SKM-1 (cell line): ENCODE data around the gene FNDC7.
"Not testable (repeated sequence)": the region's sequence is repeated elsewhere in the genome, so short reads cannot be mapped to it uniquely, and the experiment has no call there.

Experiments
- DNase-seq: peaks from one replicate; lab custom pipeline; 2025; ENCODE audit not compliant: unreplicated experiment; lab: John Stamatoyannopoulos, UW

The FNDC7 gene

DNA sequence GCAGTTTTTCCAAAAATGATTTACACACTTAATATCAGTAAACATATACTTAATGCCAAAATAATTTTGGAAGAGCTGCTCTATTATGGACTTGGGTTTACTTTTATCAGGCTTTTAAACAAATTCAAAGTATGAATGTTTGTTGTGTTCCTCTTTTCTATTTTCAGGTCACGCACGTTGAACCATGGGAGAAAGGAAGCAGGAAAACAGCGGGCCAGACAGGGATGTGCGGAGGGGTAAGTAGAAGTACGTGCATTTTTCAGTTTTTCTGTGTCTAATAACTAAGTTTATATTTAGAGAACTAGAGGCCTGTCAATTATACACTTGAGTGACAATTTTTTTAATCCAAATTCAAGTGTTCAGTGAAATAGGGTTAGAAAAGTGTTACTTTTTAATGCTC, 17.2 kb upstream of the FNDC7 start:
- DNase-seq, result no peak

DNA sequence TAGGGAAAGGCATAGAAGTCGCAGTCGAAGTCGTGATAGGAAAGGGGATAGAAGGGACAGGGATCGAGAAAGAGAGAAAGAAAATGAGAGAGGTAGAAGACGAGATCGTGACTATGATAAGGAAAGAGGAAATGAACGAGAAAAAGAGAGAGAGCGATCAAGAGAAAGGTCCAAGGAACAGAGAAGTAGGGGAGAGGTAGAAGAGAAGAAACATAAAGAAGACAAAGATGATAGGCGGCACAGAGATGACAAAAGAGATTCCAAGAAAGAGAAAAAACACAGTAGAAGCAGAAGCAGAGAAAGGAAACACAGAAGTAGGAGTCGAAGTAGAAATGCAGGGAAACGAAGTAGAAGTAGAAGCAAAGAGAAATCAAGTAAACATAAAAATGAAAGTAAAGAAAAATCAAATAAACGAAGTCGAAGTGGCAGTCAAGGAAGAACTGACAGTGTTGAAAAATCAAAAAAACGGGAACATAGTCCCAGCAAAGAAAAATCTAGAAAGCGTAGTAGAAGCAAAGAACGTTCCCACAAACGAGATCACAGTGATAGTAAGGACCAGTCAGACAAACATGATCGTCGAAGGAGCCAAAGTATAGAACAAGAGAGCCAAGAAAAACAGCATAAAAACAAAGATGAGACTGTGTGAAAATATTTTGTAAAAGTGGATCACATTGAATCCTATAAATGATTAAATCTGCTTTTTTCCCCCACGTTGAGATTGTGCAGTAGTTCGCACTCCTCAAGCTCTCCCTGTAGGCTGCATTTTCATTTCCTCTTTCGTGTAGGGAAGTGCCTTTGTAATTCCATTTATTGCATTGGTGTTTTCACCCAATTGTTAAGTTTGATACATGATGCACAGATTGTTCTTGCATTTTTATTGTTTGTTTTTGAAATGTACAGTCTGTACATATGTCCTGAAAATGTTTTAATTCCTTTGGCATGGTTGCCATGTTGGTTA, 13.1 kb upstream of the FNDC7 start:
- DNase-seq, result no peak

DNA sequence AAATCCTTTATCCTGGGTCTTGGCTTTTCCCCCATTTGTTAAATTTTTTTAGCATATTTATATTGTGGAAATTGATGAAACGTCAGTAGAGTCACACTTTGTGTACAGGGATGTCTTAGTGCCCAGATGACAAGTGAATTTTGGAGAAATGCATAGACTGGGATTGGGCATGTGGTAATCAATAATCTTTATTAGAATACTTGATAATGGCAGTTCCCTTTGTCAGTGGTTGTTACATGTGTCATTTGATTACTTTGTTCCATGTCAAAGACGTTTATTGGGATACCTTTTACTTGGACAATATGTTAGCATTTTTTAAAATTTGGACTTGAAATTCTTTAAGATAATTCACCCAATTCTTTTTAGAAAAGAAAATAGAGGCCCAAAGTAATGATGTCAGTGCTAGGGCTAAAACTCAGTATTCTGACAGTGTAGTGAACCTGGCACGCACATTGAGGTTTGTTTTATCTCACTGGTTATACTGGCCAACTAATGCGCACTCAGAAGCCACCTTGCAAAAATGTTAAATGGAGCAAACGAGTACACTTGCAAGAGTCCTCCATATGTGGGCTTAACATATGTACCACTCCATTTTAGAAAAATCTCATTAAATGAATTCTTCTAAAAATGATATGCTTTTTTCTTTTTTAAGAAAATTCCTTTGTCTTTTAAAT, 11.4 kb upstream of the FNDC7 start:
- DNase-seq, result no peak

DNA sequence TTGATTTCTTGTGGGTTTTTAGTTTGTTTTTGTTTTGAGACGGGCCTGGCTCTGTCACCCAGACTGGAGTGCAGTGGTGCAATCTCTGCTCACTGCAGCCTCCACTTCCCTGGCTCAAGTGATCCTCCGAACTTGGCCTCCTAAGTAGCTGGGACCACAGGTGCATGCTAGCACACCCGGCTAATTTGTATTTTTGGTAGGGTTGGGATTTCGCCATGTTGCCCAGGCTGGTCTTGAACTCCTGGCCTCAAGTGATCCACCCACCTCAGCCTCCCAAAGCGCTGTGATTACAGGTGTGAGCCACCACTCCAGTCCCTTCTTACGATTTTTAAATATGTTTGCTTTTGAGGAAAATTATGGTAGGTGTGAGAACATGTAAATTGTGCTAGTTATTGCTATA, 10.6 kb upstream of the FNDC7 start:
- not testable (repeated sequence) for DNase-seq

DNA sequence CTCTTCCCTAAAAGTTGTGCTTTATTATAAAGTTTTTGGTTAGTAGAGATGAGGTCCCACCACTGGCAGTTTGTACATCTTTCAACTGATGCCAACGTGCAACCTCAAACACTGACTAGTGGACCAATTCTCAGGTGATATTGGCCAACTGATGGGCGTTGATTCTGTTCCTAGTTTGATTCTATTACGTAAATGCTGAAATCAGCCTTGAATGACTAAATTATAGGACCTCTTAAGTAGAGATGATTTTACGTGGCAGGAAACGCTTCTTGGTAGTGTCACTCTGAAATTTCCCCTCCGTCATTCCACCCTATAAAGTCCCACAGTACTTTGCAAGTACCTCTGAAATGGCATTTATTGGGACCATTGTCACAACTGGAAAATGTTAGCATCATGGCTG, 8.8 kb upstream of the FNDC7 start:
- DNase-seq, result no peak

DNA sequence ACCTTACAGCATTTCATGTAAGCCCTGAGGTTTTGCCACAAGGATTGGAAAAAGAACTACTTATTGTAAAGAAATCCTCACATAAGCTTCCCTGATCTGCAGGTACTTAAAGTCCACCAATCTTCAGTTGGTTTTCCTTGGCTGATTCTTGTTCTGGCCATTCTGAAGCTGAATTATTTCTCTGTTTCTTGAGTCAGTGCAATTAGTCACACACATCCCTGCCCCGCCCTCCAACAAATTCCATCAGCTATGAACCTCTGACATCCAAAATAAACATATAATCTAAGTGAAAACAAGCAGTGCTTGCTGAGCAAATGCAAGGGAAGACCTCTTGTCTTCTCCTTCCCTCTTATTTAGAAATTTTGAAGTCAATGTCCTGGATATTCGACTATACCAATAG, 8.2 kb upstream of the FNDC7 start:
- DNase-seq, result no peak

DNA sequence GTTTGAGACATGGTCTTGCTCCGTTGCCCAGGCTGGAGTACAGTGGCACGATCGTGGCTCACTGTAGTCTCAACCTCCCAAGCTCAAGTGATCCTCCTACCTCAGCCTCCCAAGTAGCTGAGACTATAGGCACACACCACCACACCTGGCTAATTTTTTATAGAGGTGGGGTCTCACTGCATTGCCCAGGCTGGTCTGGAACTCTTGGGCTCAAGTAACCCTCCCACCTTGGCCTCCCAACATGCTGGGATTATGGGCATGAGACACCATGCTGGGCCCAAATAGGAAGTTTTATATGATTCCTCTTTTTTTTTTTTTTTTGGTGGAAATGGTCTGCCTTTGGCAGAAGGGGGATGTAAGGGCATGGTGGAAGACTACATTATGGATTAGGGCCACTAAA, 6.1 kb upstream of the FNDC7 start:
- DNase-seq, result no peak

DNA sequence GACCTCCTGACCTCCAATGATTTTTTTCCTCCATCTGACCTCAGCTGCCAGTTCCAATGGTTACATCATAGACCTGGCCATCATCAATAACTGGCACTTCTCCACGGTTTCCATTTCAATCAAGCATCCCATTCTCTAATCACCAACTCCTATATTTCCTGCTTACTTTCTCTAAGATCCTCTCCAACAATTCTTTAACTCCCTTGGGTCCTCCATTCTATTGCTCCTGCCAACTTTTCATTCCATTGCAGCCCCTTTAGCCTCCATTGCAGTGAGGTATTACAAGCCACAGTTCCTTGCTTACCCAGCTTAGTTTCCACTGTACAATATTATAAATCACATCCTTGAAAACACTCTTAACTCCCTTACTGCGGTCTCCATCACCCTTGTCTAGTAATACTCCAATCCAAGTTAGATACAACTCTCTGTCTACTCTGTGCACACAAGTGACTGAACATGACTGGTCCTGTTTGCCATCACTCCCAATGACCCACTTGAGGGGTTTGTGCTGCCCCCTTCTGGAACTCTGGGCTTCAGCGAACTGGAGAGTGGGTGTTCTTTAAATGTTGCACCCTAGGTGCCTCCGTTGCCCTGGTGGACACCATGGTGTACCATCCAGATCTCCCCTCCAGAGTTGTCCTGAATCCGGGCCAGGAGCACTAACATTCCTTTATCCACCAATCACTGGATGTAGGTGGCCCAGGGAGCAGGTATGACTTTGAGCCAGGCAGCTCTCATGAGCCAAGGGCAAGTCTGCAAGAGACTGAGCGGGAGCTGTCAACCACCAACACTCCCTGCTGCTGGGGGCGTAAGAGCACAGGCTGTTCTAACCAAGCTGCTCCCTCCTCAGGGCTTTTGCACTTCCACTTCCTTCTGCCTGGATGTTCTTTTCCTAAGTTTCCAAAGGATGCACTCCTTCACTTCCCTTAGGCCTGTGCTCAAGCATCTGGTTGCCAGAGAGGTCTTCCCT, 3.7 kb upstream of the FNDC7 start:
- no peak for DNase-seq

DNA sequence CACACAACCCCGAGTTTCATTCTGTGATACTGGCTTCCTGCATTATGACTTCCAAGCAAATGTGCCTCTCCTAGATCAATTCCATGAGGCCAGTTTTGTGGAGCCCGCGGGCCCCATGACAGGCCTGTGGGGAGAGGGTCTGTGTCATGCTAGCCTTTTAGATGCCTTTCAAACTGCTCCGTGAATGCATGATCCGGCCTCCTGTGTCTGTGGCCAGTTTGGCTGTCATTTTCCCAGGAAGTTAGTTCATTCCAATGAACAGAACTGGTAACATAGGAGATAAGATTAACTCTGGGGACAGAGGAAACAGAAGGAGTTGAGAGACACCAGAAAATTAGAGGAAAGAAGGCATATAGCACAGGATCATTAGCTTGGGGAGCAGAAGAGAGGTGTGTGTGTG, 3.2 kb downstream of the FNDC7 start:
- no peak for DNase-seq

DNA sequence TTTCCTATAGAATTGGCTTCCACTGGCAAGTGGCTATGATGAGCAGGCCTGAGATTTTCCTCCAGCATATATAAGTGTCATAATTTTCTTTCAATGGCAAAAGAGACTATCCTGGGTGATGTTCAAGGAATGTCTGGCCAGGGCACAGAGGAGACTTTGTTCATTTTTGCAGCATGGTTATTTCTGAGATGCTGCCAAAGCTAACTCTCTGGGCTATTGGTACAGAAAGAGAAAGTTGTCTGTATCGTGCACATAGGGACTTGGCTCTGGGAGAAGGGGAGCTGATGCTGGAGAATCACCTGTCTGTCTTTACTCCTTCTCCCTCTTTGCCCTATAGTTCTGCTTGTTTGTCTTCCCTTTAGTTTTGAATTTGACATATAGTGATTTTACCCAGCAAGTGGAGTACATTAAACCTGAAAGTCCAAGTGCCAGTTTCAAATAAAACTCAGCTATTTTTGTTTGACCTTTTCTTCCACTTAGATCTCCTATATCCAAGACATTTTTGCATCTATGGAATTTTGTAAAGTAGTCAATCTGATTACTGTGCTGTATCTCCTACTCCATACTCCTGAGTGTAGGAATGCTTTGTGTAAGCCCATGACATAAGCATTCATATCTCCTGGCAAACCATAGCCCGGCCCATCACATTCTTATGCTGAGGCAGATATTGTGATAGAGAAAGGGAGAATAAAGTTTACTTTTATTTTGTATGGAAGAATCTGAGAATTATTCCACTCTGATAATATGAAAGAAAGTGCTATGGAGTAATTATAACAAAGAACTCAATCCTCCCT, 3.9 kb downstream of the FNDC7 start:
- DNase-seq, result no peak

DNA sequence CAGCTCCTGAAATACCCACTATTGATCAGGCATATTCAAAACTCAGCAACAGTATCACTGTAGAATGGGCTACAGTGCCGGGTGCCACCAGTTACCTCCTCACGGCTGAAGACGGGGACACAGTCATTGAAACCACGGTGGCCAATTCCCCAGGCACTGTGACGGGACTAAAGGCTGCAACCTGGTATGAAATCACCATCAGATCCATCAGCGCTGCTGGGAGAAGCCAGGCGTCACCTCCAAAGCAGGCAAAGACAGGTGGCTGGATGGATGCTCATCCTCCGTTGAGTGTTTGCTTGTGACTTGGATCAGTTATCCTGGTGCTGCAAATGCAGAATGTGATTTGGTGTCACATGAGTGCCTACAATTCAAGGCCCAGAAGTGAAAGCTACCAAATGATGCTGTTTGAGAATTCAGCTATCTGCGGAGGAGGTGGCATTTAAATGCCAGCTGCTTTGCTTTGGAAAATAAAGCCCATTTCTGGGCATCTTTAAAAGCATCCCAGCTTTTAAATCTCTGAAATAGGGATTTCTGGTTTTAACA, 5.1 kb downstream of the FNDC7 start:
- DNase-seq, result no peak

DNA sequence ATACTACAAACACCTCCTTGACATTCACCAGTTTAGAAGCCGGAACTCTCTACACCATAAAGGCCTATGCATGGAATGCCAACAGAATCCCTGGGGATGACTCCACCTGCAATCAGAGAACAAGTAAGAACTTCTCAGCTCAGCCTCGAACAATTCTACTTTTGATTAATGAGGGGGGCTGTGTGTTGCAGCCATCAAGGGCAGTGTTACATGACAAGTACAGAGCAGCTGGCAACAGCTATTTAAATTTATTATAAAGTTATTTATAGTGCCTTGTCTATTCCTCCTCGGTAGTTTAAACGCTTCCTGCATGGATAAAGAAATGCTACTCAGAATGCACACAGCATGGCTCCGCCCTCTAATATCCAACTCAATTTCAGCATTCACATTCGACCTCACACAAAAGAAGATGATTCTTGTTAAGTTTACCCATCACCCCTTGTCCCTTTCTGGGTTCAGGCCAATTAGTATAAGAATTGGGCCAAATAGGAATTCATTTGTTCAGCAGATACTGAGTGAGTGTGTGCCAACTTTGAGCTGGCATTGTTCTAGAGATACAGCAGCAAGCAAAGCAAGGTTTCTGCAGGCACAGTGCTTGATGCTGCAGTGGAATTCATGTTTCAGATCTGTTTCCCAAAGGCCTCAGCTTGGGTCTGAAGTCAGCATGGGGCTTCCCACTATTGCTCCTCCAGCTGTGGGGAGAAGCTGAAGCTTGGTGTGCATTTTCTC, 6.4 kb downstream of the FNDC7 start:
- no peak for DNase-seq

DNA sequence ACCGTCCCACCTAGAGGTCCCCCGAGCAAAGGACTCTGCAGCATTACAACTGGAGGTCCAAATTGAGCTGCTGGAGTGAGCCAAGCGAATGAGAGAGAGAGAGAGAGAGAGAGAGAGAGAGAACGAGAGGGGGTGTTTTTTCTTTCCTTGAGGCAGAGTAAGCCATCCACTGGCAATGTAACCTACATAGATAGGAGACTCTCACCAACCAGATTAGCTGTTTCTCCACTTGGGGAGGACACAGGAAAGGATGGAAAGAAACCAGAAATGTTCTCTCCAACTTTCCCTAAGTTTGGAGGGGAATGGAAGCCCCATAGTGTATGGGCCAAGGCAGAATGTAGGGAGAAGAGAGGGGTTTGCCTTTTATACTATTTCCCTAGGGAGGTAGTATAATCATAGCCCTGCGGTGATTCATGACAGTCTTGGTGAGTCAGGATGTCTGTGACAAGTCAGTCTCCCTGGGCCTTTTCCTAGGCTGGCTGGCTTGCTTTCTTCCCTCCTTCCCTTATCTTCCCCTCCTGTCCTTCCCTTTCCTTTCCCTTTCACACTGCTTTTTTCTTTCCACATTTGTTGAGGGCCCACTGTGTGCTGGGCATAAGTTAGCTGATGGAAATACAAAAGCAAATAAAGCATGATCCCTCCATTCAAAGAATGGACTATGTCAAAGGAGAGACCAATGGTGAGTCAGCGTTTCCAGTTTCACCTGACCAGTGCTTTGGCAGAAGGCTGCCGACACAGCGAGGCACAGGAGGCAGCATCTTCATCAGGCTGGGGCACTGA, 7.1 kb downstream of the FNDC7 start:
- DNase-seq, result no peak

DNA sequence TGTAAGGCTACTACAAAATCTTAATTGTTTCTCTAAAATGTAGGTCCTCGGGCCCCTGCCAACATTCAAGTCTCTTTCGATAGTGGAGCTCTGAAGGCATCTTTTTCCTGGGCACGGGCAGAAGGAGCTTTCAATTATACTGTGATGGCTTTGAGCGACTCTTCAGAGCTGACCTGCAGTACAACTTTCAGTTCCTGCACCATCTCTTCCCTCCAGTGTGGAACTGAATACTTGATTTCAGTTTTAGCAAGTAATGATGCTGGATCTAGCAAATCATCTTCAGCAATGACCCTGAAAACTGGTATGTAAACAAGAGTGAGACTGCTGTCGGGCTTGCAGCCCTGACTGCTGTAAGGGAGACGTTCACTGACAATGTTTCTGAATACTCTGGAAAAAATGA, 9.6 kb downstream of the FNDC7 start:
- DNase-seq, result no peak

DNA sequence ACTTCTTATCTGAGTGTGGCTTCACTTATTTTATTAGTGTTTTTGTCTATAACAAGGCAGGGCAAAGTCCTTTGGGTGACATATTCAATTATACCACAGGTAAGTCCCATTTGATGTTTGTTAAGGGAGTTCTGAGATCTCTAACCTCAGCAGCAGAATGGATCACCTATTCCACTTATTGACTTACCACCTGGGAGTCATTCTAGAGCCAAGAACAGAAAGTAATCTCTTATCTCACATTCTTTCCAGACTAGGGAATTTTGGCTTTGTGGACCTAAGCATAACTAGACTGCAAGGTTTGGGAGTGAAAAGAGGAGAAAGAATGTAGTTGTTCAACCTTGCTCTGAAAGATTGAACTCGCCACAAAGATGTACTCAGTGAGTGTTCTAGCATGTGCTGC, 13.2 kb downstream of the FNDC7 start:
- DNase-seq, result no peak

DNA sequence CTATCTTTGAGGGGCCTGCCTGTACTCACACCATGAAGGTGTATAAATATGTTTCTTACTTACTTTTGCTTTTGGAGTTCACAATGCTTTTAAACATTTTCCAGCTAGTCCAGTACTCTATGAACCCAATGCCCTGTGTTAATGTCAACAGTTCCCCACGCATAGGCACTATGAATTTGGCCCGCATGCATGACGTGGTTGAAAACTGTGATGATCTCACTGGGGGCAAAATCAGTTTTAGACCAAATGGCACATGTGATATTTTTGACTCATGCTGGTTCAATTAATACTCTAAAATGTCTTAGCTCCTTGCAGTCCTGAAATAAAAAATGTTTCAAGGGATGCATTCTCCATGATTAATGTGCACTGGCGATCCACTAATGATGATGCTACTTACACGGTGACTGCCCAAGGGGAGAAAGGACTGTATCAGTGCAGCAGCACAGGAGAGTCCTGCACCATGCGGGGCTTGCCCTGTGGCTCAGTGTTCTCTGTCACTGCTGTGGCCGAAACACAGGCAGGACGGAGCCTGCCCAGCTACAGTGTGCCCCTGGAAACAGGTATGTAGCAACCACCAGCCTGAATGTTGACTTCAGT, 15.7 kb downstream of the FNDC7 start:
- DNase-seq, result no peak

DNA sequence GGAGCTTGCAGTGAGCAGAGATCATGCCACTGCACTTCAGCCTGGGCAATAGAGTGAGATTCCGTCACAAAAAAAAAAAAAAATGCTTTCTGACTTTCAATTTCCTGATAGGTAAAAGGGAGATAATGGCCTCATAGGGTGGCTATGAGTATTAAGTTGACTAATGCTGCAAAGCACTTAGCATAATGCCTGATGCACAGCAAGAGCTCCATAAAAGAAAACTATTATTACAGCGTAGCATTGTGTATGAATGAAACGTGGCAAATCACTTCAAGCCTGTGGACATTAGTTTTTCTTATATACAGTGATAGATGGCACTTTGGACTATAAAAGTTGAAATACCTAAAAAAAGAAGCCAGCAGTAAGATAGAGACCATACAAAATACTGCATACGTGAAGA, 16.8 kb downstream of the FNDC7 start:
- no peak for DNase-seq

DNA sequence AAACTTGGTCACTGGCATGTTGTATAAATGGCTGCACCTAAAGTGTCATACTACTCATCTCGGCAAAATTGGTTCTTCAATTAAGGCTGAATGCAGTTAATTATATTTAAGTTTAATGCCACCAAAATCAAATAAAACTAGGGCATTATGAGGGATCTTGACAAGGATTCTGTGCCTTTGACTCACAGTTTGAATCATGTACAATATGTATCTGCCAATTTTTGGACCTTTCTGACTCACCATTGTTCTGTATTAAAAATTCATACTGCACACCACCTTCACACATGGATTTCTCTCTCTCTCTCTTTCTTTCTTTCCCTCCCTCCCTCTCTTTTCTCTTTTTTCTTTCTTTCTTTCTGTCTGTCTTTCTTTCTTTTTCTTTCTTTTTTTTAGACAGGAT, 19.7 kb downstream of the FNDC7 start:
- no peak for DNase-seq
